Thyroid gland (tissue), 4 donors: ENCODE data around the gene NOP9. TPM values are rescaled to one million over a fixed set of nuclear protein-coding genes. Genes with fewer than 3 reads are reported as not detected.

Experiments
- DNase-seq, 2 donors: peaks; one replicate each; pipeline ENCODE4 v3.0.0-alpha.2; 2019
- H3K27ac ChIP-seq, 3 donors: fragments of 200-600 bp; sonication (generic); 1 replicate in 2 of 3; 2 replicates in 1 of 3; pipeline ENCODE4 v1.5.1; 2016 to 2019; ENCODE audit warnings: mild to moderate bottlenecking in 1 of 3, moderate library complexity in 1 of 3
- H3K27me3 ChIP-seq: fragments of 200-600 bp; sonication (generic); one replicate; pipeline ENCODE4 v1.5.1; 2019
- H3K36me3 ChIP-seq, 2 donors: fragments of 200-600 bp; sonication (generic); one replicate each; pipeline ENCODE4 v1.5.1; 2016 to 2019
- H3K4me1 ChIP-seq, 2 donors: fragments of 200-600 bp; sonication (generic); one replicate each; pipeline ENCODE4 v1.5.1; 2017 to 2019
- H3K4me3 ChIP-seq, 3 donors: fragments of 200-600 bp; sonication (generic); replicated peaks in 1 of 3; 1 replicate in 2 of 3; 2 replicates in 1 of 3; pipeline ENCODE4 v1.5.1; 2016; ENCODE audit warnings: mild to moderate bottlenecking in 1 of 3
- H3K9me3 ChIP-seq: fragments of 200-600 bp; sonication (generic); one replicate; pipeline ENCODE4 v1.5.1; 2017
- POLR2A ChIP-seq, 2 donors: fragments of 450-650 bp; IDR thresholded peaks; one replicate each; pipeline ENCODE4 v1.6.1; 2017; ENCODE audit warnings: antibody characterized with exemption in 2 of 2, mild to moderate bottlenecking in 2 of 2, moderate library complexity in 1 of 2
- WGBS, 2 donors: methylation state at CpG; one replicate each; pipeline ENCODE4 v1.1.5; 2017; 5-methylcytosine and 5-hydroxymethylcytosine counted together
- intact Hi-C: fragments of 100-400 bp; cut with DNase I; formaldehyde crosslinking; loops from one replicate; pipeline ENCODE4 v1.15.1; 2023
- total RNA-seq, 4 donors: library from RNA; depleted of rRNA; stranded (reverse); fragments of >200 nt; gene quantifications; one replicate each; pipeline ENCODE4 v1.2.3, GENCODE V29; 2016
- TF ChIP-seq, protein P1 (sequence below), 6 experiments: fragments of 200-600 bp in 3 of 6; fragments of 450-650 bp in 3 of 6; sonication (generic) in 3 of 6; IDR thresholded peaks; one replicate each; pipeline ENCODE4 v1.5.1; 2016 to 2019; ENCODE audit warnings: antibody characterized with exemption in 6 of 6, mild to moderate bottlenecking in 2 of 6, inconsistent platforms in 1 of 6, moderate library complexity in 1 of 6

The NOP9 gene
- total RNA-seq, 4 donors from 2014 or later: 16.4 to 22.3 (median 20.7) TPM

DNA sequence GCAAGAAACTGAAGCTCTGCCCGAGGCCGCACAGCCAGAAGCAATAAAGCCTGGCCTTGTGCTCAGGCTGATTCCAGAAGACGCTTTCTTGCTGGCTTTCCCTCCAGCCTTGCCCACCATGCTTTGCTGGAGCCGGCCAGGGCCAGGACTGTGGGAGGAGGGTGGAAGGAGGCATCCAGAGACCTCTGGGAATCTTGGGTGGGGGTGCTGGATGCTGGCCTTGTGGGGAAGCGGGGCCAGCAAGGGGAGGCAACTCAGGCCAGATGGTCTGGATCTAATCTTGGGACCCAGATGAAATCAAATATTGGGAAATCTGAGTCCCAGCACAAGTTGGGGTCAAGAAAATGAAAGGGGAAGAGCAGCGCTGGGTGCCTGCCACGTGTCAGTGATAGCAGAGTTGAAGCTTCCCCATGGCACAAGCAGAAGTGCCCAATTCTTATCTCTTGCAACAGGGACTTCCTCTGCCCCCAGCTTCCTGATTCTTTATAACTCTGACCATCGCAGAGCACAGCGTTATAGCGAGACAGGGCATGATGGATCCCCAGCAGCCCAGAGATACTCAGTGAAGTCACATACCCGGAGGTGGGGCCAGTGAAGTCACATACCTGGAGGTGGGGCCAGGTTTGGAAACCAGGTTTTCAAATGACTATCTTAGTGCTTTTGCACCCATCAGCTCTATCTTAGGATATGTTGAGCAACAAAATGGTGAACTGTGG, 21.9 kb upstream of the NOP9 start:
- Histone ChIP-seq H3K27me3 (no peaks in the 10 kb centered on the region), H3K4me1 (peaks cover 0 to 12% of the 10 kb centered on the region in 2 donors), H3K36me3 (no peaks in the 10 kb centered on the region), H3K9me3 (no peaks in the 10 kb centered on the region), H3K4me3 (no peak overlapping the region), H3K27ac (no peak overlapping the region)
- intact Hi-C loops: no loop called here
- DNase-seq: no peak
- TF ChIP-seq, protein P1, sequence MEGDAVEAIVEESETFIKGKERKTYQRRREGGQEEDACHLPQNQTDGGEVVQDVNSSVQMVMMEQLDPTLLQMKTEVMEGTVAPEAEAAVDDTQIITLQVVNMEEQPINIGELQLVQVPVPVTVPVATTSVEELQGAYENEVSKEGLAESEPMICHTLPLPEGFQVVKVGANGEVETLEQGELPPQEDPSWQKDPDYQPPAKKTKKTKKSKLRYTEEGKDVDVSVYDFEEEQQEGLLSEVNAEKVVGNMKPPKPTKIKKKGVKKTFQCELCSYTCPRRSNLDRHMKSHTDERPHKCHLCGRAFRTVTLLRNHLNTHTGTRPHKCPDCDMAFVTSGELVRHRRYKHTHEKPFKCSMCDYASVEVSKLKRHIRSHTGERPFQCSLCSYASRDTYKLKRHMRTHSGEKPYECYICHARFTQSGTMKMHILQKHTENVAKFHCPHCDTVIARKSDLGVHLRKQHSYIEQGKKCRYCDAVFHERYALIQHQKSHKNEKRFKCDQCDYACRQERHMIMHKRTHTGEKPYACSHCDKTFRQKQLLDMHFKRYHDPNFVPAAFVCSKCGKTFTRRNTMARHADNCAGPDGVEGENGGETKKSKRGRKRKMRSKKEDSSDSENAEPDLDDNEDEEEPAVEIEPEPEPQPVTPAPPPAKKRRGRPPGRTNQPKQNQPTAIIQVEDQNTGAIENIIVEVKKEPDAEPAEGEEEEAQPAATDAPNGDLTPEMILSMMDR (IDR thresholded peaks at IDR 0.05): no peak
- no peak for TF ChIP-seq POLR2A (IDR thresholded peaks at IDR 0.05)
- 81 to 85% methylated on average over 11 of the region's 11 CpGs for WGBS, 2 donors

DNA sequence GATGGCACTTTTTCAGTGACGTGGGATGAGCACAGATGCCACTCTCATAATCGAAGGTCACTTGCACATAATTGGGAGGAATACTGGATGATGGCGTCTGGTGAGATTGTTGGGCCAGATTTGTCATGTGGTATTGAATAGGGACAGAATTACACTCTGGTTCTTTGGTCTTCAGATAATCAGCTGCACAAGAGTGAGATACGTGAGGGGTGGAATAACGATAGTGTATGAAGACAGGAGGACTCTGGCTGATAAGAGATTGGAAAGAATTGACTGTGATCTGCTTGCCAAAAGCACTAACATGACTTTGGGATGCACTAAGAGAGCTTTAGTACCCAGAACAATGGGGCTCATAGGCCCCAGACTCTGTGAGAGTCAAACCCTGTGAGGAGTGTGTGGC, 21.2 kb upstream of the NOP9 start:
- H3K36me3 ChIP-seq: no peaks in the 10 kb centered on the region
- H3K9me3 ChIP-seq: no peaks in the 10 kb centered on the region
- no peak overlapping the region for H3K4me3 ChIP-seq
- no peak for DNase-seq
- H3K27ac ChIP-seq: no peak overlapping the region
- H3K27me3 ChIP-seq: no peaks in the 10 kb centered on the region
- H3K4me1 ChIP-seq: peaks cover 1 to 13% of the 10 kb centered on the region in 2 donors
- WGBS, 2 donors: 94 to 97% methylated on average over 5 of the region's 5 CpGs
- no peak for TF ChIP-seq POLR2A (IDR thresholded peaks at IDR 0.05)
- TF ChIP-seq, protein P1 (IDR thresholded peaks at IDR 0.05): no peak
- intact Hi-C loops: no loop called here

GRCh38 chr14:24279301-24280186, 20.1 kb upstream of the NOP9 start:
- H3K4me3 ChIP-seq: no peak overlapping the region
- no peak overlapping the region for H3K27ac ChIP-seq
- WGBS, 2 donors: 75 to 83% methylated on average over 11 of the region's 11 CpGs
- no peaks in the 10 kb centered on the region for H3K9me3 ChIP-seq
- no peak for DNase-seq
- no peak for TF ChIP-seq POLR2A (IDR thresholded peaks at IDR 0.05)
- TF ChIP-seq, protein P1 (IDR thresholded peaks at IDR 0.05): no peak
- no peaks in the 10 kb centered on the region for H3K27me3 ChIP-seq
- intact Hi-C loops: no loop called here
- H3K4me1 ChIP-seq: peaks cover 4 to 17% of the 10 kb centered on the region in 2 donors
- H3K36me3 ChIP-seq: no peaks in the 10 kb centered on the region

DNA sequence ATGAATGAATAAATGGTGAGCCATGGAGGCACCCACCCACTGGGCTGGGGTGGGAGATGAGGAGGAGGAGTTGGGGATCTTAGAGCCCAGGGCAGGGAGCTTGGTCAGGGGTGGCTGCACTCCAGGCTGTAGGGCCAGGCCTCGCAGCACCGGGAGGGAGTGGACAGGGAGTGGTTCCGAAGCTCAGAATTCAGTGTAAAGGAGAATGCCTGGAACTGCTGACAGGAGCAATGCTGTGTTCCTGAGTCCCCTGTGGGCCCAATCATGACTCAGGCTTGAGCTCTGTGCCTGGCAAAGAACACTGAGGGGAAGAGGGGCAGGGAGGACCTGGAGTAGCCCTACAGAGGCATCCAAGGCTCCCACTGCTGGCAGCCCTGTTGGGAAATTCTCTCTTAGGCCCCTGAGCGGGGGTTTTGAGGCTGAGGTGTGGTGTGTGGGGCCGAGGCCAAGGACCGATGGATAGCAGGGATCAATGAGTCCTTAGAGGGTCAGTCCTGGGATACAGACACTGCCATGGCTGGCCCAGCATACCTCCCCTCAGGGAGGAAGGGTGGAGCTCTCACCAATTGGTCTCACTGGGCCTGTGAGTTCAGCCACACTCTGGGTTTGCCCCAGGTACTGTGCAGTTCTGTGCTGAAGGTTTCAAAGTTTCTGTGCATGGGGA, 18.7 kb upstream of the NOP9 start:
- peaks cover 4 to 17% of the 10 kb centered on the region in 2 donors for H3K4me1 ChIP-seq
- H3K36me3 ChIP-seq: no peaks in the 10 kb centered on the region
- TF ChIP-seq, protein P1 (IDR thresholded peaks at IDR 0.05): no peak
- TF ChIP-seq POLR2A (IDR thresholded peaks at IDR 0.05): no peak
- H3K4me3 ChIP-seq: no peak overlapping the region
- no peaks in the 10 kb centered on the region for H3K9me3 ChIP-seq
- H3K27me3 ChIP-seq: no peaks in the 10 kb centered on the region
- no peak for DNase-seq
- 69 to 81% methylated on average over 6 of the region's 6 CpGs for WGBS, 2 donors
- no peak overlapping the region for H3K27ac ChIP-seq
- intact Hi-C loops: no loop called here
